Stimulated activated CD4-positive, alpha-beta T cell treated with anti-CD3 and anti-CD28 coated beads, Interleukin-12 subunit alpha, Interleukin-12 subunit beta, amount 100 ng/mL, for 24 hours (primary cell): Measurements from ENCODE around the gene TBCD.
A peak's percentile ranks its signal among the peaks of the same experiment; 100 is the strongest.
"Not testable (repeated sequence)": the region's sequence is repeated elsewhere in the genome, so short reads cannot be mapped to it uniquely, and the experiment has no call there.

Source experiments
- DNase-seq, 2 experiments: peaks; one replicate each; pipeline ENCODE4 v3.0.0-alpha.2; 2020; ENCODE audit warnings: low read depth in 2 of 2

TBCD gene

GRCh38 chr17:82957961-82958561 lies 206.2 kb downstream of the TBCD start:
- DNase-seq = no peak

- DNase-seq = no peak
These were observed 207.5 kb downstream of the TBCD start for GRCh38 chr17:82959242-82959930.

GRCh38 chr17:82959990-82960418 lies 208.1 kb downstream of the TBCD start:
- no peak for DNase-seq

- DNase-seq = no peak
These were observed 208.8 kb downstream of the TBCD start for GRCh38 chr17:82960419-82961271.

GRCh38 chr17:82961366-82962162 lies 209.7 kb downstream of the TBCD start:
- DNase-seq = no peak

- DNase-seq = no peak
These were observed 210.4 kb downstream of the TBCD start for GRCh38 chr17:82962163-82962720.

- peak in 1 of 2 experiments; percentile 20 for DNase-seq
These were observed 211.5 kb downstream of the TBCD start for GRCh38 chr17:82963104-82963950.

- DNase-seq = not testable (repeated sequence)
These were observed 212.6 kb downstream of the TBCD start for GRCh38 chr17:82964451-82964850.

- no peak for DNase-seq
These were observed 213.0 kb downstream of the TBCD start for GRCh38 chr17:82964851-82965341.

- DNase-seq = no peak
These were observed 213.5 kb downstream of the TBCD start for GRCh38 chr17:82965371-82965770.

- DNase-seq = no peak
These were observed 214.6 kb downstream of the TBCD start for GRCh38 chr17:82966415-82966814.

- DNase-seq = no peak
These were observed 215.6 kb downstream of the TBCD start for GRCh38 chr17:82967268-82968032.

GRCh38 chr17:82968033-82968841 lies 216.4 kb downstream of the TBCD start:
- DNase-seq = not testable (repeated sequence)

- no peak for DNase-seq
These were observed 218.2 kb downstream of the TBCD start for GRCh38 chr17:82970067-82970466.

GRCh38 chr17:82970818-82971590 lies 219.1 kb downstream of the TBCD start:
- no peak for DNase-seq

GRCh38 chr17:82972836-82973372 lies 221.0 kb downstream of the TBCD start:
- DNase-seq = no peak

- no peak for DNase-seq
These were observed 221.7 kb downstream of the TBCD start for GRCh38 chr17:82973456-82974135.
